Activated naive CD8-positive, alpha-beta T cell (primary cell): ENCODE results near the gene GHDC.
"Not testable (repeated sequence)": the region's sequence is repeated elsewhere in the genome, so short reads cannot be mapped to it uniquely, and the experiment has no call there.

Experiments used
- H3K27ac Mint-ChIP-seq: one replicate; pipeline ENCODE4 v1.8.0; 2021; ENCODE audit warnings: mixed read lengths
- H3K27me3 Mint-ChIP-seq: one replicate; pipeline ENCODE4 v1.8.0; 2021; ENCODE audit warnings: mixed read lengths
- H3K36me3 Mint-ChIP-seq: one replicate; pipeline ENCODE4 v1.8.0; 2021; ENCODE audit warnings: mixed read lengths
- H3K4me1 Mint-ChIP-seq: one replicate; pipeline ENCODE4 v1.8.0; 2021; ENCODE audit warnings: low read depth, mixed read lengths
- H3K4me3 Mint-ChIP-seq: one replicate; pipeline ENCODE4 v1.8.0; 2021; ENCODE audit warnings: mild to moderate bottlenecking, mixed read lengths
- H3K9me3 Mint-ChIP-seq: one replicate; pipeline ENCODE4 v1.8.0; 2021; ENCODE audit warnings: low read depth, mixed read lengths

Gene GHDC

DNA sequence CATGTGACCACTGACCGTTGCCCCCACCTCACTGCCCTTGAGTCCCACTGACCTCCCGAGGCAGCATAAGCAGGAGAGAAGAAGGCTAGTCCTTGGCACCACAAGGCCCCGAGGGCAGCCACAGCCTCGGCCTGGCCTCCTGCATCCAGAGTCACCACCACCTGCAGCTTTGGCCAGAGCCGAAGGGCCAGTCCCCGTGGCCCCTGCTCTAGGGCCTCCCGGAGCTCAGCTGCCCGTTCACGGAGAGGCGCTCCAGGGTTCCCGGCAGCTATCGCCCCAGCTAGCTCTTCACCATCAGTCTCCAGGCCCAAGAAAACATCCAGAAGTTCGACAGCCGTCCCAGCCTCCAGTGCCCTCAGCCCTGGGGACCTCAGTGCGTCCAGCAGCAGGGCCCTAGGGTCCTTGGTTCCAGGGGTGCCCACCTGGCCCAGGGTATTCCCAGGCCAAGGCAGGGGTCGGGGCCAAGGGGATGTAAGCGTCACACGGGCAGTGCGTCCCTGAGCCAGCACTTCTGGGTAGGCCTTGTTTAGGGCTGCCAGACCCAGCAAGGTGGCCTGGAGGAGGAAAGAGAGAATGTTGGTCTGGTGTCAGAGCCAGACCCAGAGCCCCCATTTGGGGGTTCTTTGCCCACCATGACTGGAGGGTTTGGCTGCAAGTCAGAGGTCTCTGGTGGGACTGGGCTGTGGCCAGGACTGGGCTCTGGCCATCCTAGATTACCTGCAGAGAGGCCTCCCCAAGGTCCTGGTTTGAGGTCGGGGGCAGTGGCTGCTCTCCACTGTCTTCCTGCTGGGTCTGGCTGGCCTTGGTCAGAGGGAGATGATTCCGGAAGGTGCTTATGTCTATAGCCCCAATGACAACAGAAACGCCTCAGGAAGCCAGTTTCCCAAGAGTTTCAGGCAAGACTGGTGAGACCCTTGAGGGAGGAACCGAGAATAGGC is 1.8 kb downstream of the GHDC start:
- peak overlapping the region; percentile 56 for H3K4me3 Mint-ChIP-seq
- peaks cover 23% of the 10 kb centered on the region for H3K4me1 Mint-ChIP-seq
- H3K9me3 Mint-ChIP-seq = no peaks in the 10 kb centered on the region
- peak overlapping the region; percentile 50 for H3K27ac Mint-ChIP-seq
- no peaks in the 10 kb centered on the region for H3K36me3 Mint-ChIP-seq
- H3K27me3 Mint-ChIP-seq = no peaks in the 10 kb centered on the region

DNA sequence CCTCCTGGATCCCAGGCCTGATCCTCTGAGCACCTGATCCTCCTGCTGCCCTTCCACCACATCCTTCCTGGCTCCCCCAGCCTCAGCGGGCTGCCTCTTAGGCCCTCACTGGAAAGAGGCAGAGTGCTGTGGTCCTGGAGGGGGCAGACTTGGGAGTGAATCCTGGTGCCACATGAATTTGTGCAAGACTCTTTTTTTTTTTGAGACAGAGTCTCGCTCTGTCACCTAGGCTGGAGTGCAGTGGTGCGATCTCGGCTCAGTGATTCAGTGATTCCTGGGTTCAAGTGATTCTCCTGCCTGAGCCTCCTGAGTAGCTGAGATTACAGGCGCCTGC is 3.1 kb downstream of the GHDC start:
- Mint-ChIP-seq H3K4me1 (peaks cover 22% of the 10 kb centered on the region), H3K36me3 (no peaks in the 10 kb centered on the region), H3K27ac (no peak overlapping the region), H3K27me3 (no peaks in the 10 kb centered on the region), H3K4me3 (no peak overlapping the region), H3K9me3 (no peaks in the 10 kb centered on the region)

DNA sequence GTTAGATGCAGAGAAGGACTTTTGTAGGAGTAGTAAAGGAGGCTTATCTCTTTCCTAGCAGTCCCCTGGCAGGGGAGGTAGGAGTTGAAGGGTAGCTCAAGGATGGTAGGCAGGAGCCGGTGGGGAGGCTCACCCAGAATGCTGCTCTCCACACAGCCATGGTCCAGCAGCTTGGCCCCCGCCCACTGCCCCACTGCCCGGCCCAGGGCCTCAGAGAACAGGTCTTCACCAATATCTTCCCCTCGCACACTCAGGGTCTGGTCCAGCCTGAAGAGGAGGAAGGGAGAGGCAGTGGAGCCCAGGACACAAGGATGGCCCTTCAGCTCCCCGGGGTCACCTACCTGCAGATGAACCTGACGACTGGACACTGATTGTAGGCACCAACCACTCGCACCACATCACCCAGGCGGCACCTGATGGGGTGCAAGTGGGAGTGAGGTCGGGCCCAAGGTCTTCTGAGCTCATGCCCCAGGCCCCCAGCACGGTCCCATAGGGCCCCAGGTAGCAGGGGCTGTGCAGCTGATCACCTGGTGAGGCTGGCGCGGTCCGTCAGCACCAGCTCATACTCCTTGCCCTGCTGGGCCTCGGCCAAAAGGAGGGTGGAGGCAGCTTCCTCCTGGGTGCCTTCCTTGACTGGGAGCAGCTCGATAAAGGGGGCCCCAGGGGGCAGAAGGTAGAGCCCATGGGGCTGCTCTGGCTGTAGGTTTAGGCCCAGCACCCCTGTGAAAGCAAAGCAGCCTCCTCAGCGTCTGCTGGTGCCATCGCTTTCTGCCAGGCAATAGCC is 3.6 kb downstream of the GHDC start:
- Mint-ChIP-seq H3K36me3 (no peaks in the 10 kb centered on the region), H3K4me3 (no peak overlapping the region), H3K9me3 (no peaks in the 10 kb centered on the region), H3K27me3 (no peaks in the 10 kb centered on the region), H3K27ac (no peak overlapping the region), H3K4me1 (peaks cover 21% of the 10 kb centered on the region)

DNA sequence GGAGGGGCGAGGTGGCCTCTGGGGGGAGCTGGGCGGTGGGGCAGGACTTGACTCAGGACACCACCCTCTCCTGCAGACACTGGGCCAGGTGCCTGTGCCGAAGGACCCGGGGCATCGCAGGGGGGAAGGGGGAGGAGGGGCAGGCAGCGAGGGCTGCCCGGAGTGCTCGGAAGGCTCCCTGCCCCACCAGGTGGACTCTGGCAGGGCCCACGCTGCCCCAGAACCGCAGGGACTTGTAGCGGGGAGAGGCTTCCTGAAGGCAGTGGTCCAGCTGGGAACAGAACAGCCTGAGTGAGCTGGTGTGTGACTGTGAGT is 4.7 kb downstream of the GHDC start:
- Mint-ChIP-seq H3K27ac (no peak overlapping the region), H3K4me3 (no peak overlapping the region)

DNA sequence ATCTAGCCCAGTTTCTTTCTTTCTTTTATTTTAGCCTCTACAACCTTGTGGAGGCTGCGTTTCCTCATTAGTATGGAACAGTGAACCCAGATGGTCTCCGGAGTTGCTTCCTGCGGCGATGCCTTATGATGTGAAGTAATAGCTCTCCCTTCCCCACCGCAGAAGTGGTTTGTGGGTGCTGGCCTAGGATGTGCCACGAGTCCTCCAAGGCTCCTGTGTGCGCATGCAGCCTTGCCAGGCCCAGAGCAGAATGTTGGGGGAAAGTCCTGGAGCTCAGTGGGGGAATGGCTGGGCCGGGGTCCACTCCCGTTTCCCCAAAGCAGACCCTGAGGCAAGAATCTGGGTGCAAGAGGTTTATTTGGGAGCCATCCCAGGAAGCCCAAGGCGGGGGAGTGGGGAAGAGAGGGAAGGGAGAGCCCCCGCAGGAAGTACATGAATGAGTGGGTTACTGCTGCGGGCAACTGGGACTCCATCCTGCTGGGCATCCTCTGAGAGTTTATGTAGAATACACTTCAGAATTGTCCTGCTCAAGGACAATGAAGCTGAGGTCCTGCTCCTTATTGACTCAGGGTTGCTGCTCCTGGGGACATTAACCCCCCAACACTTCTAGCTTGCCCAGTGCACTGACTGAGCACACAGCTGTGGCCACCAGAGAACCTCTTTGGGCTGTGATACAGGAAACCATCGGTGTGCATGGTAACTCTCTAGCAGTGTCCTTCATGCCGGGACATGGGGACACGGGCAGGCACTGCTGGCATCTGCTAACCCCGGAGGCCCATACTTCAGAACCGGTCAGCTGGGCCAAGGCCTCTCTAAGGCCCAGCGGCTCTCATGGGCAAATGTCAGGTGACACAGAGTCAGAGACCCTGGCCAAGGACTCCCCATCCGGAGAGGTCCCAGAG is 5.3 kb downstream of the GHDC start:
- Mint-ChIP-seq H3K4me1 (peaks cover 19% of the 10 kb centered on the region), H3K4me3 (no peak overlapping the region), H3K27ac (no peak overlapping the region), H3K9me3 (no peaks in the 10 kb centered on the region), H3K36me3 (no peaks in the 10 kb centered on the region), H3K27me3 (no peaks in the 10 kb centered on the region)

More for the DNA sequence above, 4.7 kb downstream of the GHDC start:
- no peaks in the 10 kb centered on the region for H3K36me3 Mint-ChIP-seq
- H3K4me1 Mint-ChIP-seq = peaks cover 22% of the 10 kb centered on the region
- H3K9me3 Mint-ChIP-seq = no peaks in the 10 kb centered on the region
- H3K27me3 Mint-ChIP-seq = no peaks in the 10 kb centered on the region

DNA sequence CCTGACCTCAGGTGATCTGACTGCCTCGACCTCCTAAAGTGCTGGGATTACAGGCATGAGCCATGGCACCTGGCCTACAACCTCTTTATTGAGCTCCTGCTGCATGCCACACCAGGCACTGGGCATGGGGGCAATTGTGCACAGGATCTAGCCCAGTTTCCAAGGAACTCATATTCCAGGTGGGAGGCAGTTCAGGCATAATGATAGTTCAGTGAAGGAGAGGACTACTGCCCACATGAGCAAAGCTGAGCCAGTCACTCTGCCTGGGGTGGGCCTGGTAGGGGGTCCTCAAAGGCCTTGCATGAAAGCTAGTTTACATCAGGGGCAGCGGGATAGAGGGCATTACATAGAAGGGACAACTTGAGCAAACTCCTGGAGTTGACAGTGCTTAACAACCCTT is 6.5 kb downstream of the GHDC start:
- no peak overlapping the region for H3K4me3 Mint-ChIP-seq
- no peaks in the 10 kb centered on the region for H3K36me3 Mint-ChIP-seq
- no peaks in the 10 kb centered on the region for H3K9me3 Mint-ChIP-seq
- no peaks in the 10 kb centered on the region for H3K27me3 Mint-ChIP-seq
- peaks cover 20% of the 10 kb centered on the region for H3K4me1 Mint-ChIP-seq
- no peak overlapping the region for H3K27ac Mint-ChIP-seq

DNA sequence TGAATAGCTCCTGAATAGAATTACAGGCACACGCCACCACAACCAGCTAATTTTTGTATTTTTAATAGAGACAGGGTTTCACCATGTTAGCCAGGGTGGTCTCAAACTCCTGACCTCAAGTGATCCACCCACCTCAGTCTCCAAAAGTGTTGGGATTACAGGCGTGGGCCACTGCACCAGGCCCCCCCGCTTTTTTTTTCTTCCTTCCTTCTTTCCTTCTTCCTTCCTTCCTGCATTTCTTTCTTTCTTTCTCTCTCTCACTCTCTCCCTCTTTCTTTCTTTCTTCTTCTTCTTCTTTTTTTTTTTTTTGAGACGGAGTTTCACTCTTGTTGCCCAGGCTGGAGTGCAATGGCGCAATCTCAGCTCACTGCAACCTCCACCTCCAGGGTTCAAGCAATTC is 8.1 kb downstream of the GHDC start:
- H3K36me3 Mint-ChIP-seq, H3K4me3 Mint-ChIP-seq, H3K27me3 Mint-ChIP-seq, H3K9me3 Mint-ChIP-seq: not testable (repeated sequence)
- Mint-ChIP-seq H3K27ac (peak overlapping the region; percentile 66), H3K4me1 (peaks cover 20% of the 10 kb centered on the region)

DNA sequence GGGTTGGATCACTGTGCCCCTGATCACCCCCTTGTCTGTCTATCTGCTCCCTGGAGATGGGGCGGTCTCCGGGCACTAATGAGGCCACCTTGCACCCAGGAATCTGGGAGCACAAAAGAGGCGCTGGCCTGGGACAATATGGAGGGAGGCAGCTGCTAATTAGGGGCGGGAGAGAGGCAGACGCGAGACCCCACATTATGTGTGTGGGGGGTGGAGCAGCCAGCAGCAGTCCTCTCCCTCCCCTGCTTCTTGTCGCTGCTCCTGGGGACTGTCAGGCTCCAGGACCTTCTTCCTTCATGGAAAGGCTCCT is 8.7 kb downstream of the GHDC start:
- H3K36me3 Mint-ChIP-seq = no peaks in the 10 kb centered on the region
- H3K27me3 Mint-ChIP-seq = no peaks in the 10 kb centered on the region
- H3K9me3 Mint-ChIP-seq = no peaks in the 10 kb centered on the region
- H3K27ac Mint-ChIP-seq = no peak overlapping the region
- no peak overlapping the region for H3K4me3 Mint-ChIP-seq
- H3K4me1 Mint-ChIP-seq = peaks cover 20% of the 10 kb centered on the region

DNA sequence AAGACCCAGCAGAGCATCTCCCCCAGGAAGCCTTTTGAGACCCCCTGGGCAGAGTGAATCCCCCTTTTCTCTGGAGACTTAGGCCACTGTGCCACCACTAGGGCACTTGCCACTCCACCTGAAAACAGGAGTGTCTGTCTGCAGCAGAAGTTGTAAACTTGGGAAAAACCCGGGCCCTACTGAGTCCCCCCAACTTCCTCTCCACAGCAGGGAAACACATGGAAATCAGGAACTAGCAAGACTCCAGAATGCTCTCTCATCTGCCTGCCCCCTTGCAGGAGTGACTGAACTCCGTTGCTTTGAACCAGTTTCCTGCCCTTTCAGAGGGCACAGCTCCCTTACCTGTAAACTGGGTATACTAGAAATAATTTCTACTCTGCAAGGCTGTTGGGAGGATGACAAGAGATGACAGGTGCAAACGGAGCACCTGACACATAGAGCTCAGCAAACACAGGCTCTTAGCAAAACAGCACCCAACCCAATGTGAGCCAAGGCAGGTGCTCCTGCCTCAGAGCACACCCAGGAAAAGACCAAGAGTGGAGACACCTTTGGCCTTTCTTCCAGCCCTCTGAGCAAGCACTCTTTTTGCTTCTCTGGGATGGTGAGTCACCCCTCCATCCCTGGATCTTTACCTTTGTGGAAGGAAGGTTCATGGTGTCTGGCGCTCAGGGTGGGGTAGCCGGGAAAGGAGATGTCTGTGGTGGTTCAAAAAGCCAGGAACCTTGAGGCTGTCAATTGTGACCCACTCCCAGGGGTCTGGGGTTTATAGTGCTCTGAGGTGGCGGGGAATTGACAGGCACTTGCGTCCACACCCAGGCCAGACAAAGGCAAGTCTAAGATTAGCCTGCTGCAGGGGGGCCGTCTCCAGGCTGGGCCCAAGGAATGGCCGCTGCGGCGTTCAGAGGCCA is 9.3 kb downstream of the GHDC start, which contains the start of gene HCRT:
Gene HCRT, minus strand, starts transcription at position 740 of the 908 bp plus-strand sequence. Its CDS starts 87 bp downstream, at position 653.
- no peaks in the 10 kb centered on the region for H3K27me3 Mint-ChIP-seq
- H3K4me1 Mint-ChIP-seq = peaks cover 23% of the 10 kb centered on the region
- H3K4me3 Mint-ChIP-seq = peak within 1 kb of the TSS; percentile 81
- no peaks in the 10 kb centered on the region for H3K9me3 Mint-ChIP-seq
- H3K36me3 Mint-ChIP-seq = no peaks in the 10 kb centered on the region
- H3K27ac Mint-ChIP-seq = peak within 1 kb of the TSS; percentile 66

DNA sequence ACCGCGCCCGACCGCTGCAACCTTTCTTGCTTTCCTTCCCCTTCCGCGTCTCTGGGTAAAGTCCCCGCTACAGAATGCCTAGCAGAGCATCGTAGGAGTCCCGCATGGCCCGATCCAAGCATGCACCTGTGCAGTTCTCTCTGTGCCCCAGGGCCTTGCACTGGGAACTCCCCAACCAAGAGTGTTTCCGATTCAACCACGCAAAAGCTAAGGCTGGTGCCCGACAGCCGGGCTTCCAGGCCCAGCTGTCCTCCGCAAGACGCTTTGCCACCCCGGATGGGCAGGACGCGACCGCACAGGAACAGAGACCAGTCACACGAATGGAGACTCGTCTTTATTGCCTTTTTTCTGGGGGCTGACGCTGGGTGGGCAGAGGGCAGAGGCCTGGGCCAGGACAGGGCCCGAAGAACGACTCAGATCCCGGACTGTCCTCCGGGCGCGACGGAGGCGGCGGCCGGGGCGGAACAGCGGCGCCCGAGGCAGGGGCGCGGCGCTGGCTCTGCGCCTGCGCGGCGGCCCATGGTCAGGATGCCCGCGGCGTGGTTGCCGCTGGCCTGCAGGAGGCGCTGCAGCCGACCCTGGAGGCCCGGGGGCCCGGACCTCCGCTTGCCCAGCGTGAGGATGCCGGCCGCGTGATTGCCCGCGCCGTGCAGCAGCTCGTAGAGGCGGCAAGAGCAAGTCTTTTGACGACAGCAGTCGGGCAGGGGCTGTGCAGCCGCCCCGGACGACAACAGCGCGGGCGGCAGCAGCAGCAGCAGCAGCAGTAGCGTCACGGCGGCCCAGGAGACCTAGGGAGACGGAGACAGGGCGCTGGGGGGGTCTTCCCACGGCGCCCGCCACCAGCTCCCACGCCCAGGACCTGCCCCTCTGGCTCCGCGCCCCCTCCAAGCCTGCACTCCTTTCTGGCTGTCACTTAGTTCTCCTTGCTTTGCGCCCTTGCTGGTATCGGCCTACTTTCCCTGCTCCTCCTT is 10.3 kb downstream of the GHDC start:
- peak overlapping the region; percentile 62 for H3K27ac Mint-ChIP-seq
- peak overlapping the region; percentile 85 for H3K4me3 Mint-ChIP-seq
- H3K9me3 Mint-ChIP-seq = no peaks in the 10 kb centered on the region
- H3K36me3 Mint-ChIP-seq = no peaks in the 10 kb centered on the region
- peaks cover 5% of the 10 kb centered on the region for H3K27me3 Mint-ChIP-seq
- H3K4me1 Mint-ChIP-seq = peaks cover 31% of the 10 kb centered on the region

DNA sequence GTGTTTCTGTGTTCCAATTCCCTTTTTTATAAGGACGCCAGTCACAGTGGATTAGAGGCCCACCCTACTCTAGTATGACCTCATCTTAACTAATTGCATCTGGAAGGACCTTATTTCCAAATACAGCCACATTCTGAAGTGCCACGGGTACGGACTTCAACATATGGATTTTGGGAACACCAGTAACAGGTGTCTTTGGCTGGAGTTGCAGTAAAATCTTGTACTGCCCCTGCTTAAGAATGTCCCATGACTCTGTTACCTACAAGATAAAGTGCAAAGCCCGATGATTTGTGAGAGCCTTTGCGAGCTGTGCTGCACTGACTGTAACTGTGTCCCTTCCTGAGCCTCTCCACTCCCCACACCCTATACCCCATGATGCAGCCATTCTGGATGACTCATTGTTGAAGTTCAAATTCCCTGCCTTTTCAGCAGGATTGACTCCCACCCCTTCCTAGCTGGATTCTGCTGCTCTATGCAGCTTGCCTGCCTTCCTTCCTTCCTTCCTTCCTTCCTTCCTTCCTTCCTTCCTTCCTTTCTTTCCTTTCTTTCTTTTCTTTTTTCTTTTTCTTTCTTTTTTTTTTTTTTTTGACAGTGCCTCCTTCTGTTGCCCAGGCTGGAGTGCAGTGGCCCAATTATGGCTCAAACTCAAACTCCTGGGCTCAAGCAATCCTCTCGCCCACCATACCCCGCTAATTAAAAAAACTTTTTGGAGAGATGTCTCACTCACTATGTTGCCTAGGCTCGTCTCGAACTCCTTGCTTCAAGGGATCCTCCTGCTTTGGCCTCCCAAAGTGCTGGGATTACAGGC is 11.2 kb downstream of the GHDC start:
- H3K36me3 Mint-ChIP-seq = peaks cover 2% of the 10 kb centered on the region
- H3K27ac Mint-ChIP-seq = peak overlapping the region; percentile 62
- peaks cover 7% of the 10 kb centered on the region for H3K27me3 Mint-ChIP-seq
- H3K4me3 Mint-ChIP-seq = peak overlapping the region; percentile 85
- no peaks in the 10 kb centered on the region for H3K9me3 Mint-ChIP-seq
- peaks cover 36% of the 10 kb centered on the region for H3K4me1 Mint-ChIP-seq

DNA sequence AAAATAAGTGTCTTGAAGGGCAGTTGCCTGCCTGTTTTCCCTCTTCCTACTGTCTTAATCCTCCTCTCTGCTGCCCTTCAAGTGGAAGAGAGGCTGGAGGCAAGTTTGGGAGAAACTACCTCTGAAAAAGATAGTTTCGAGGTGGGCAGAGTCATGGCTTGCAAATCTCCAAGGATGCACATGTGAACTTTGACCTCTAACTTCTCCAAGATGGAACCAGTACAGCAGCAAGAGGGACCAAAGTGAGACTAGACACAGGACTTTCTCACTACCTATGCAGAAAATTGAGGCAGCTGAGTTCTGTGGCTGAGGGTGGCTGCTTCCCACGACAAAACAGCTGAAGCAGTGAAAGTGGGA is 12.5 kb downstream of the GHDC start:
- no peak overlapping the region for H3K27ac Mint-ChIP-seq
- peaks cover 7% of the 10 kb centered on the region for H3K27me3 Mint-ChIP-seq
- H3K4me1 Mint-ChIP-seq = peaks cover 36% of the 10 kb centered on the region
- H3K36me3 Mint-ChIP-seq = peaks cover 5% of the 10 kb centered on the region
- H3K9me3 Mint-ChIP-seq = no peaks in the 10 kb centered on the region
- H3K4me3 Mint-ChIP-seq = peak overlapping the region; percentile 58
